NCI-H69 (cell line): ENCODE measurements around the gene IFITM5.

ENCODE experiments used
- DNase-seq: peaks from one replicate; lab custom pipeline; 2025; lab: John Stamatoyannopoulos, UW

Gene IFITM5

DNA sequence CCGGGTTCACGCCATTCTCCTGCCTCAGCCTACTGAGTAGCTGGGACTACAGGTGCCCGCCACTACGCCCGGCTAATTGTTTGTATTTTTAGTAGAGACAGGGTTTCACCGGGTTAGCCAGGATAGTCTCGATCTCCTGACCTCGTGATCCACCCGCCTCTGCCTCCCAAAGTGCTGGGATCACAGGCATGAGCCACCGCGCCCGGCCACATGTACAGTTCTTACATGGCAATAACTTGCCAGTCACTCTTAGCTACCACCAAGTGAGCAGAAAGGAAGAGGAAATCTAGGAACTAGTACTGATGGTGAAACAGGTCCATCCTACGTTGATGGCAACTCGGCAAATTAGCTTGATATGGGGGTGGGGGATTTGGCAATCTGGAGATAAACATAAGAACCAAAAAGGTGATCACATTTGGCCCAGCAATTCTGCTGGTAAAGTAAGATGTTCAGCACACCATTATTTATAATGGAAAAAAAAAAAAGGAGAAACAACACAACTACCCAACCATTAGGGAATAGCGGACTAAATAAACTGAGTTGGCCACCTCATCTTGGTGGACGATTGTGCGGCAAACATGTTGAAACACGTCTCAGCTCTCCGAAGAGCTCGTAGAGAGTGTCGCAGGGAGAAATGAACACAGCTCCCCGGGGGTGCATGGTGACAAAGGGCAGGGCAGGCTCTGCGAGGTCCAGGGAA, 15.8 kb downstream of the IFITM5 start:
- no peak for DNase-seq

DNA sequence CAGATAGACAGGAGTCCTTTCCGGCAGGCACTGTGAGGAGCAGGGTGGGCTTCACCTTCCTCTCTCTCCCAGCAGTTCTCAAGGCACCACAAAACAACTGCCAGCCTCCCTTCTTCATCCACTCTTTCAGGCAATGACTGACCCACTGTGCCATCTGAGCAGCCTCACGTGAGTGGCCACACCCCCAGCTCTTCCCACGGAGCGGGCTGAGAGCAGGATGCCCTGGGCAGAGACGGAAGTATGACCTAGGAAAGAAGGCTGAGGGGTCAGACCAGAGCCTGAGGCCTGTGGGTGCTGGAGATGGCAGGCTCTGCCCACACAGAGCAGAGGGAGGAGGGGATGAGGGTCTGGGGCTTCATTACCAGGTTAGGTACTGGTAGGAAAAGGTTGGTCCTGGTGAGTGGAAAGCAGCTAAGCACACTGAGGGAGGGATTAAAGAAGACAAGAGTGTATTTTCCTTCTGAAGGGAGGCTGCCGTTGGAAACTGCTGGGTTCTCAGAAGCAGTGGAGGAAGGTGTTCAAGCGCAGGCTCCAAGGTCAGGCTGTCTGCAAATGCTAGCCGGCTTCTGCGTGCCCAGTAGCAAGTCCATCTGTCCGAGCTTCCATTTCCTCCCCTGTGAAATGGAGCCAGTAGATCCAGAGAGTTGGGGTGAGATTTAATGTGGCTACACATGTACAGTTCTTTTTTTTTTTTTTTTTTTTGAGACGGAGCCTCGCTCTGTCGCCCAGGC, 16.5 kb downstream of the IFITM5 start:
- no peak for DNase-seq

DNA sequence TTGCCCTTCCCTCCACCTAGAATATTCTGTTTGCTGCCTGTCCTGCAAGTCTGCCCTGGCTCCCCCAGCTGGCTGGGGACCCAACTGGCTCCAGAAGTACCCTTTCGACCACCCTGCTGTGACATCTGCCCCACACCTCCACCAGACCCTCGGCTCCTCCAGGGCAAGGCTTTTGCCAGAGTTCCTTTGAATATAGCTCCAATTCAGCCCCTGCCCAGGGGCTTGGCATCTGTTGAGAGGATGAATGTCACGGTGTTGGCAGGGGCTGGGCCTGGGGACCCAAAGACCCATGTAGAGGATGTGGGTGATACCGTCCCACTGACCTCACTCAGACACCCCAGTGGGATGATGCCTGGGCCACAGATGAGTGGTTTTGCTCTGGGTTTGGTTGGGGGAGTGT, 17.2 kb downstream of the IFITM5 start:
- DNase-seq, result no peak

DNA sequence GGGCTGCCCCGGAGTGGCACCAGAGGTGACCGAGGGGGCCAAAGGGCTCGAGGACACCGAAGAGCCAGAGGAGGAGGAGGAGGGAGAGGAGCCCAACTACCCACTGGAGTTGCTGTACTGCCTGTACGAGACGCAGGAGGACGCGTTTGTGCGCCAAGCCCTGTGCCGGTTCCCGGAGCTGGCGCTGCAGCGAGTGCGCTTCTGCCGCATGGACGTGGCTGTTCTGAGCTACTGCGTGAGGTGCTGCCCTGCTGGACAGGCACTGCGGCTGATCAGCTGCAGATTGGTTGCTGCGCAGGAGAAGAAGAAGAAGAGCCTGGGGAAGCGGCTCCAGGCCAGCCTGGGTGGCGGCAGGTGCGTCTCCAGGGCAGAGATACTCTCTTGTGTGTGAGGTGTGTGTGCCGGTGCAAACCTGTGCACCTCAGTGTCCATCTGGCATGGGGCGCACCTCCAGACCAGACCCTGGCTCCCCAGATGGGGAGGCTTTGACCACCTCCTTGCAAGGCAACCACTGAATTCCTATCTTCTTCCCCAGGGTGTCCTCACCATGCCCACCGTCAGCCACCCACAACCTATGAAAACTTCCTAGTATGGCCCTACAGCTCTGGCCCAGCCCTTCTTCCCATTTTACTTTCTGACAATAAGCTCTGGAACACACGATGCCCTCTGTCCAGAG, 17.7 kb downstream of the IFITM5 start:
- no peak for DNase-seq

DNA sequence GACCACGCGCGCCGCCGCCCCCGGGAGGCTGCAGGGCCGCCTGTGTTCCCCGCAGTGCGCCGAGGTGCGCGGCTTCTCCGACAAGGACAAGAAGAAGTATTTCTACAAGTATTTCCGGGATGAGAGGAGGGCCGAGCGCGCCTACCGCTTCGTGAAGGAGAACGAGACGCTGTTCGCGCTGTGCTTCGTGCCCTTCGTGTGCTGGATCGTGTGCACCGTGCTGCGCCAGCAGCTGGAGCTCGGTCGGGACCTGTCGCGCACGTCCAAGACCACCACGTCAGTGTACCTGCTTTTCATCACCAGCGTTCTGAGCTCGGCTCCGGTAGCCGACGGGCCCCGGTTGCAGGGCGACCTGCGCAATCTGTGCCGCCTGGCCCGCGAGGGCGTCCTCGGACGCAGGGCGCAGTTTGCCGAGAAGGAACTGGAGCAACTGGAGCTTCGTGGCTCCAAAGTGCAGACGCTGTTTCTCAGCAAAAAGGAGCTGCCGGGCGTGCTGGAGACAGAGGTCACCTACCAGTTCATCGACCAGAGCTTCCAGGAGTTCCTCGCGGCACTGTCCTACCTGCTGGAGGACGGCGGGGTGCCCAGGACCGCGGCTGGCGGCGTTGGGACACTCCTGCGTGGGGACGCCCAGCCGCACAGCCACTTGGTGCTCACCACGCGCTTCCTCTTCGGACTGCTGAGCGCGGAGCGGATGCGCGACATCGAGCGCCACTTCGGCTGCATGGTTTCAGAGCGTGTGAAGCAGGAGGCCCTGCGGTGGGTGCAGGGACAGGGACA, 18.4 kb downstream of the IFITM5 start:
- no peak for DNase-seq

DNA sequence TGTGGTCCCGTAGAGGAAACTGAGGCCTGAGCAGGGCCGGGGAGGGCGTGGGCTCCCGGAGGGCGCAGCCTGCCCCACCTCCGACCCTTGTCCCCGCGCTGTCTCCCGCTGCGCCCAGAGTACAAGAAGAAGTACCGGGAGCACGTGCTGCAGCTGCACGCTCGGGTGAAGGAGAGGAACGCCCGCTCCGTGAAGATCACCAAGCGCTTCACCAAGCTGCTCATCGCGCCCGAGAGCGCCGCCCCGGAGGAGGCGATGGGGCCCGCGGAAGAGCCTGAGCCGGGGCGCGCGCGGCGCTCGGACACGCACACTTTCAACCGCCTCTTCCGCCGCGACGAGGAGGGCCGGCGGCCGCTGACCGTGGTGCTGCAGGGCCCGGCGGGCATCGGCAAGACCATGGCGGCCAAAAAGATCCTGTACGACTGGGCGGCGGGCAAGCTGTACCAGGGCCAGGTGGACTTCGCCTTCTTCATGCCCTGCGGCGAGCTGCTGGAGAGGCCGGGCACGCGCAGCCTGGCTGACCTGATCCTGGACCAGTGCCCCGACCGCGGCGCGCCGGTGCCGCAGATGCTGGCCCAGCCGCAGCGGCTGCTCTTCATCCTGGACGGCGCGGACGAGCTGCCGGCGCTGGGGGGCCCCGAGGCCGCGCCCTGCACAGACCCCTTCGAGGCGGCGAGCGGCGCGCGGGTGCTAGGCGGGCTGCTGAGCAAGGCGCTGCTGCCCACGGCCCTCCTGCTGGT, 19.2 kb downstream of the IFITM5 start:
- peak; percentile 54 for DNase-seq

DNA sequence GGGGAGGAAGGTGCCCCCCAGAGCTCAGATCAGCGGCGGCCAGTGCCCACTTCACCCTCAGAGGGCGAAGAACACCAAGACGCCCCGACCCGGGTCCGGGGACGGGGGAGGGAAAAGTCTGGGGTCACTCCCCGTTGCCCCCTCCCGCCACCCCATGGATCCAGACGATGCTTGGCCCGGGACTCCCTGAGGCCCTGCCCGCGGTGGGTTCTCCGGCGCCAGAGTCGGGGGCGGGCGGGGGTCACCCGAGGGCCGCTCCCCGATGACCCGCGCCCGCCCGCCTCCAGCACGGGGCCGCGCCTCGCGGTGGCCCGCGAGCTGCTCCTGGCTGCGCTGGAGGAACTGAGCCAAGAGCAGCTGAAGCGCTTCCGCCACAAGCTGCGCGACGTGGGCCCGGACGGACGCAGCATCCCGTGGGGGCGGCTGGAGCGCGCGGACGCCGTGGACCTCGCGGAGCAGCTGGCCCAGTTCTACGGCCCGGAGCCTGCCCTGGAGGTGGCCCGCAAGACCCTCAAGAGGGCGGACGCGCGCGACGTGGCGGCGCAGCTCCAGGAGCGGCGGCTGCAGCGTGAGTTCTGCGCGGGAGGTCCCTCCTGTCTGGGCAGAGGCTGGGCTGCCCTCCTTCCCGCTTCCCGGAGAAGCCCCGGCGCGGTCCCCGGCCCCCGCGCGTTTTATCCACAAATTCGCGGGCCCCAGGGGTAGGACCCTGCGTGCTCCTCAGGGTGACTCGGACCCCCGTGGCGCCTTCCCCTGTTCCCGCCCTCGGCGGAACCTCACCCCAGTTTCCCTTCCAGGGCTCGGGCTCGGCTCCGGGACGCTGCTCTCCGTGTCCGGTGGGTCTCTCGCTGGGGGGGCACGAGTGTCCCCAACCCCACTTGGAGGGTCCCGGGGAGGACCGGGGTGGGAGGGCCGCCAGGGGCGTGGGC, 20.0 kb downstream of the IFITM5 start:
- no peak for DNase-seq

DNA sequence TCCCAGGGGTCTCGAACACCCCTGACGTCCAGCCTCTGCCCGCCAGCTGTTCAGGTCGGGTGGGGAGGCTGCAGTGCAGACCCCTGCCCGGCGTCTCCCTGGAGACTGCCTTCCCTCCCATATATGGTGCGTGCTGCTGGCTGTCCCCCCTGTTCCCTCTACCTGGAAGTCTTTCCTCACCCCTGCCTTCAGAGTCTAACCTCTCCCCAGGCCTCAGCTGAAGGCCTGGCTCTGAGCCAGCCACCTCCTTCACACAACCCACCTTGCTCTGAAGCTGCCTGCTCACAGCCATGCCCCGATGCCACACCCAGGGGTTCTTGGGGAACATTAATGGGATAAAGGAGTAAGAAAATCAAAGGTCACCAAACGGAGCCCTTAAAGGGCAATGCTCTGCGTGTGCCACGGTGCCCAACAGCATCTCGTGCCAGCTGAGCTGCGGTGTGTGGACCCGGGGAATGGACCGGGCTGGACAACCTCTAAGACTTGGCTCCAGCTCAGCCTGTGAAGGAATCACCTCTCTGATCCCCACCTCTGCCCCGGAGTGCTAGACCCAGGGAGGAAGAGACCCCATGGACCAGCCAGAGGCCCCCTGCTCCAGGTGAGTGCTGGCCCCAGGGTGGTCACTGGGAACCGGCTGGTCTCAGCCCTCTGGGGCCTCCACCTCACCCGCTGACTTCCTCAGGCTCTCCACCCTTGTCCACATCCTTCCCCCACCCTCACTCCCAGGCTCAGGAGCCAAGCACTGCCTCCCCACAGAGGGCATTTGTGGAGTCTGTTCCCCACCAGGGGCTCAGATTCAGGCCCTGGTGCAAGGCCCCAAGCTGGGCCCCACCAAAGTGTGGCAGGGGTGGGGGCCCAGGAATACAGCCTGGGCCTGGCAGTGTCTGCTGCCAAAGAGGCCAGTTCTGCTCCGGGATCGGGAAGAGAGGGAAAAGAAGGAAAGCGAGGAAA, 21.1 kb downstream of the IFITM5 start, which contains the start of gene NLRP6:
TSS of gene NLRP6 (plus strand) at position 407 of the 951 bp plus-strand sequence. CDS start at position 570, 163 bp downstream.
- no peak for DNase-seq

DNA sequence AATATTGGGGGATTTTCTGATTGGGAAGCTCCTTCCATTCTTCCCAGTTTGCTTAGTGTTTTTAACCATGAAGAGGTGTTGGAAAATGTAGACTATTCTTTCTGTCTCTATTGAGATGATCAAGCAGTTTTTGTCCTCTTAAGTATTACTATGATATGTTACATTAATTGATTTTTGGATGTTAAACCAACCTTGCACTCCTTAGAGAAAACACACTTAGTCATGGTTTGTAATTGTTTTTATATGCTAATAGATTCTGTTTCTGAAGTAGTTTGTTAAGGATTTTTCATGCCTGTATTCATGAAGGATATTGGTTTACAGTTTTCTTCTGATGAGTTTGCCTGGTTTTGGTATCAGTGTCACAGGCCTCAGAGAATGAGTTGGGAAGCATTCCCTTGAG, 23.1 kb downstream of the IFITM5 start:
- DNase-seq, result no peak

DNA sequence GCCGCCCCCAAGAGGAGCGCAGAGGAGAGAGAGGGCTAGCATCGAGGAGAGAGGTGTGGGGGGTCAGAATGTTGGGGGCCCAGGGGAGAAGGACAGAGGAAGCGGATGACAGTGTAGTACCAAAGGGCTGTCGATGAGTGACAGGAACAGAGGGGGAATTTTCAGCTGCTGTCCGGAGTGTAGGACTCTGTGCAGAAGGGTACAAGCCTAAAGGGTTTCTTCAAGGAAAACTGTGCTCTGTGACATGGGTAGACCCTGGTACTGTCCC, 26.5 kb downstream of the IFITM5 start:
- DNase-seq, result no peak

DNA sequence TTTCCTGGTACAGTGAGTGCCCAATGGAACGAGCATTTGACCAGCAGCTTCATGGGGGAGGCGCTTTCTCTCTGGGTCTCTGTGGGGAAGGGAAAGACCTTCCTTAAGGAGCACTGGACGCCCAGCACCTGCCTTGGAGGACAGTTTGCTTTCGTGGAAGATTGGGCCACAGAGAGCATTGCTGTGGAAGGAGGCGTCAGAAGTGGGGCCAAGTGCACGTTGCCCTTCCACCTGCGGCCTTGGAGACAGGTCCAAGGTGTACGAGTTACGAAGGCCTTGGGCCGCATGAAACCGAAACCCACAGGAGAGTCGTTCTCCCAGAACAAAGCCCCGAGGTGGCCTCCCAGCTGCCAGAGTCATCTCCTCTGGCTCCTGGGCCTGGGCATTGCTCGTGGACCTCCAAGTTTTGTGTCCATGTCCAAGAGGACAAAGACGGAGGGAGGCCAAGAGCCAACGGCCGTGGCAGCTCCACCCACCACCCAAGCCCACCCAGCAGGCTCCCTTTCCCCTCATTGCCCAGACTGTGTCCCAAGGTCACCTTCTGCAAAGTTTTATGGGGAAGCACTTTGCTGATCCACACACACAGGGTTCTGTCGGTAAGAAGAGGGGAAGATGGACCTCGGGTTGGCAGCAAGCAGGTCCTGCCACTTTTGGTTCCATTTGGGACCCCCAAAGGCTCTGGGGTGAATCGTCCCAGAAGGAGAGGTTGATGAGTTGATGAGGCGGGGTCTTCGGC, 27.0 kb downstream of the IFITM5 start:
- DNase-seq, result no peak

DNA sequence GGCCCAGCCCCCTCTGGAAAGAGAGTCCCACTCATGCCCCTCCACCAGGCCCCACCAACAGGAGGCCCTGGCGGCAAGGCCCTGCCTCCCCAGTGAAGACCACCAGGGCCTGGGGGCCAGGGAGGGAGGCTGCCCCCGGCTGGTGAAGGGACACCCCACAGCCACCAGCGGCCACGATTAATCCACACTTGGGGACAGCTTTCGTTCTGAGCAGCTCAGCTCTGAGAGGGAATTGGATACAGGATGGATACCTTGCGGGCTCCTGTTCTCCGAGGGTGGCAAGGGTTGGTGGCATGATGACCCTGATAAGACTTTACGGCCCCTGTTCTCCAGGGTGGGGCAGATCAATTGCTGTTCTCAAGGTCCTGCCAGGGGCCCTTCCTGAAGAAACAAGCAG, 28.0 kb downstream of the IFITM5 start:
- DNase-seq, result no peak

DNA sequence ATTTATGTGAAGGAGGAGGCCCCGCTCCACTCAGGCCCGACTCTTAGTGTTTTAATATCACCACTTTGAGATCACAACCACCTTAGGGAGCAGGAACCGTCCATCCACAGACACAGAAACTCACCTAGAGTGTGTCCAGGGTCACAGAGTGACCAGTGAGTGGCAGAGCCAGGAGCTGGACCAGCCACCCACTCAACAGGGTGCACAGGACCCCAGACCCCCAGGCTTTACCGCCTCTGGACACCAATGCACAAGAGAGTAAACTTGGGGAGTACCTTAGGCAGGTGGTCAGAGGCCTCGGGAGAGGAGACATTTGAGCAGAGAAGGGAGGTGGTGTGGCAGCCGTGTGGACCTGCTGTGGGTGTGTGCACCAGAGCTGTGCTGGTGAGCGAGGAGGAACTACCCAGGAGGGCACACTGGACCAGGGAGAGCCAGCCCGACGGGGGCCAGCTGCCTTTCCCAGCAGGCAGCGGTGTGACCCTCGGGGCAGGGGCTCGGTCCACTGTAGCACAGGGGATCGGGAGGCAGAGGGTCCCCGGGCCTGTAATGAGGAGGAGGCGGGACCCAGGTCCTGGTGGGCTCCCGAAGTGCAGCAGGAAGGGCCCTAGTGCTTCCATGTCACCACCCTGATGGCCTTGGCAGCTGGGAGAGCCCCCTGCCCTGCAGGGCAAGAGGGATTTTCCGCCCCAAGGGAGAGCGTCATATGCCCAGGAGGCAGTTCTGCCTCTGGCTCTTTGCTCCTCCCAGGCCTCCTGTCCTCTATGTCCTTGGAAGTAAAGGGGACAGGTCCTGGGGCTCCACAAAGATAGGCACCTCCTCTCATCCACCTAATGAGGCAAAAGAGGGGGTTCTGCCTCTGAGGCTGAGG, 28.6 kb downstream of the IFITM5 start:
- no peak for DNase-seq

DNA sequence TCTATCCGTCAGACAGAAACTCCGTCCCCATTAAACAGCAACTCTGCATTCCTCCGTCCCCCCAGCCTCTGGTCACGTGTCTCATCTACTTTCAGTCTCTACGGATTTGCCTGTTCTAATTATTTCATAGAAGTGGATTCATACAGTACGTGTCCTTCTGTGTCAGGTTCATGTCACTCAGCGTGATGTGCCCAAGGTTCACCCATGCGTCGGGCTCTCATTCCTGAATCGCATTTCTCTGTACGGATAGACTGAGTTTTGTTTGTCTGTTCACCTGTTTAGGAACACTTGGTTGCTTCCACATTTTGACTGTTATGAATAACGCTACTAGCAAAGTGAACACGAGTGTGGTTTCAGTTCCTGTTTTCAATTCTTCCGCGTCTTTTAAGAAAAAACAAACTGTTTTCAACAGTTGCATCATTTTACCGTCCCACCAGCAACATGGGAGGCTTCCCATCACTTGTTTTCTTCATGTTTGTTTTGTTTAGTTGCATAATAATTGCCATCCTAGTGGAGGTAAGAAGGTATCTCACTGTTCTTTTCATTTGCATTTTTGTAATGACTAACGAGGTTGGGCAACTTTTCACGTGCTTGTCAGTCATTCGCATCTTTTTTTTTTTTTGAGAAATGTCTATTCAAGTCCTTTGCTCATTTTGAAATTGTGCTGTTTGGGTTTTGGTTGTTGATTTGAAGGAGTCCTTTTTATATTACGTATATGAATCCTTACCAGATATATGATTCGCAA, 30.0 kb downstream of the IFITM5 start:
- no peak for DNase-seq

DNA sequence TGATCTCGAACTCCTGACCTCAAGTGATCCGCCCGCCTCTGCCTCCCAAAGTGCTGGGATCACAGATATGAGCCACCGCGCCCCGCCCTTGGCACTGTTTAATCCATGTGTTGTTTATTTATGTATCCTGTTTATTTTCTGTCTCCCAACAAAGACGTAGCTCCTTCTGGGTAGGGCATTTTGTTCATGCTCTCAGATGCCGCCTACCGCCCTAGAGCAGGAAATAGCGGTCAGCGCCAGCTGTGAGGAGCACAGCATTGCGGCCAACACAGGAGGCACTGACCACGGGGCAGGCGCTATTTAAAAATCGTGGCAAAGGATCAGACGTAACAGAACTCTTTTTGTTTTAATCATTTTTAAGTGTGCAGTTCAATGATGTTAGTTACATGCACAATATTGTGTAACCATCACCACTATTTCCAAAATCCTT, 30.6 kb downstream of the IFITM5 start:
- peak; percentile 53 for DNase-seq

DNA sequence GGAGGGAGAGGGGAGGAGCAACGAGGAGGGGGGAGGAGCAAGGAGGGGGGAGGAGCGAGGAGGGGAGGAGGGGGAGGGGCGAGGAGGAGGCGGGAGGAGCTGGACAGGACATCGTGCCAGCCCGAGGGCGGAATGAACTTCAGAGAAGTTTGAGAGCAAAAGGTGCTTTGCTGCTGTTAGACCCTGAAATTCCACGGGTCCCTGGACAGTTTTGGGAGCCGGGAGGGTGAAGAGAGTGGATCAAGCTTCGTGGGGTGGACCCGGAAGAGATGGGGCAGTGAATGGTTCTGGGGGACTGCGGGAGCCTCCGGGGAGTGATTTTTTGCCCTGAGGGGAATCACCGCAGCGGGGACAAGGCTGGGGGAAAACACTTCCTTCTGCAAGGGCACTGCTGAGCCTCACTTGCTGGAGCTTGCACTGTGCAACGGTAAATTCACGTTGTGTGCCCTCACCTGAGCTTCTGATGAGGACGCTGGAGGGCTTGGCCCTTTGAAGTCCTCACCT, 31.8 kb downstream of the IFITM5 start:
- DNase-seq, result peak; percentile 35
